ENCODE results near the gene SLC39A6. TPM values are rescaled to one million over a fixed set of nuclear protein-coding genes. Genes with fewer than 3 reads are reported as not detected.
A peak's percentile ranks its signal among the peaks of the same experiment; 100 is the strongest.

SLC39A6 gene
- 10 to 100 TPM; 20.6 to 20.8 TPM for total RNA-seq

- peak within 1 kb of the TSS; percentile 93 for H3K4me3 Mint-ChIP-seq
- no peak for TF ChIP-seq CTCF (IDR thresholded peaks at IDR 0.05)
These were observed at the start of gene SLC39A6, which contains the start of gene ELP2 for GRCh38 chr18:36129300-36130038. Gene SLC39A6, minus strand, starts transcription at chr18:36129340. Its CDS starts 2,333 bp downstream, at chr18:36127007. Gene ELP2, plus strand, starts transcription at chr18:36129899. Its CDS starts 35 bp downstream, at chr18:36129934.

GRCh38 chr18:36177913-36178312 is 48.8 kb upstream of the SLC39A6 start:
- no peak for ATAC-seq
- H3K4me1 Mint-ChIP-seq (ENCODE audit: low read depth): peaks cover 10% of the 10 kb centered on the region
- H3K36me3 Mint-ChIP-seq (ENCODE audit: low read depth): peaks cover 22% of the 10 kb centered on the region
- no peak for DNase-seq
- H3K27me3 Mint-ChIP-seq: no peaks in the 10 kb centered on the region
- intact Hi-C loops (cut with micrococcal nuclease): no loop called here
- POLR2A ChIA-PET: no interaction called here
- TF ChIP-seq CTCF (IDR thresholded peaks at IDR 0.05): no peak
- H3K9me3 Mint-ChIP-seq: no peaks in the 10 kb centered on the region
- CTCF ChIA-PET: no interaction called here
- no peak overlapping the region for H3K4me3 Mint-ChIP-seq
- H3K27ac Mint-ChIP-seq: no peak overlapping the region

More at GRCh38 chr18:36129300-36130038, at the start of gene SLC39A6, which contains the start of gene ELP2:
- peak within 1 kb of the TSS; percentile 95 for H3K27ac Mint-ChIP-seq
- ATAC-seq: peak; percentile 92
- ChIA-PET CTCF (interaction anchor here (1.4 to 3.8 kb wide), 6 partner anchors 10 to 155 kb away, joined by 3 to 10 read pairs (median 4); no protein-coding TSS in a partner anchor), POLR2A (interaction anchor here (0.6 to 3.4 kb wide), 18 partner anchors 8 to 627 kb away, joined by 3 to 21 read pairs (median 4); partner anchors contain the start of genes RMP24 and RPRD1A)
- peaks cover 35% of the 10 kb centered on the region for H3K36me3 Mint-ChIP-seq (ENCODE audit: low read depth)
- H3K9me3 Mint-ChIP-seq: no peaks in the 10 kb centered on the region
- peak; percentile 96 for DNase-seq
- H3K27me3 Mint-ChIP-seq: no peaks in the 10 kb centered on the region
- H3K4me1 Mint-ChIP-seq (ENCODE audit: low read depth): peaks cover 56% of the 10 kb centered on the region
- intact Hi-C loops (cut with micrococcal nuclease): loop anchor here (10.0 kb wide), 1 partner anchor 115 kb away; no protein-coding TSS in a partner anchor

GRCh38 chr18:36176711-36177110 is 47.6 kb upstream of the SLC39A6 start:
- Mint-ChIP-seq H3K27me3 (no peaks in the 10 kb centered on the region), H3K4me1 (ENCODE audit: low read depth) (peaks cover 10% of the 10 kb centered on the region), H3K27ac (no peak overlapping the region), H3K9me3 (no peaks in the 10 kb centered on the region), H3K36me3 (ENCODE audit: low read depth) (peaks cover 26% of the 10 kb centered on the region), H3K4me3 (no peak overlapping the region)
- intact Hi-C loops (cut with micrococcal nuclease): no loop called here
- ChIA-PET CTCF (no interaction called here), POLR2A (interaction anchor here (1.4 kb wide), 1 partner anchor 48 kb away, joined by 8 read pairs; the partner anchor contains the start of genes ELP2 and SLC39A6)
- TF ChIP-seq CTCF (IDR thresholded peaks at IDR 0.05): no peak
- no peak for DNase-seq
- ATAC-seq: no peak

GRCh38 chr18:36176177-36176584 is 47.0 kb upstream of the SLC39A6 start:
- H3K27ac Mint-ChIP-seq: no peak overlapping the region
- ChIA-PET CTCF (no interaction called here), POLR2A (interaction anchor here (1.4 kb wide), 1 partner anchor 47 kb away, joined by 8 read pairs; the partner anchor contains the start of genes ELP2 and SLC39A6)
- no peak for TF ChIP-seq CTCF (IDR thresholded peaks at IDR 0.05)
- no peaks in the 10 kb centered on the region for H3K27me3 Mint-ChIP-seq
- DNase-seq: no peak
- no peaks in the 10 kb centered on the region for H3K9me3 Mint-ChIP-seq
- H3K4me1 Mint-ChIP-seq (ENCODE audit: low read depth): peaks cover 10% of the 10 kb centered on the region
- H3K36me3 Mint-ChIP-seq (ENCODE audit: low read depth): peaks cover 26% of the 10 kb centered on the region
- intact Hi-C loops (cut with micrococcal nuclease): no loop called here
- ATAC-seq: no peak
- no peak overlapping the region for H3K4me3 Mint-ChIP-seq

- POLR2A ChIA-PET: interaction anchor here (1.4 kb wide), 1 partner anchor 46 kb away, joined by 8 read pairs; the partner anchor contains the start of genes ELP2 and SLC39A6
- no peak overlapping the region for H3K4me3 Mint-ChIP-seq
- TF ChIP-seq CTCF (IDR thresholded peaks at IDR 0.05): no peak
- H3K27ac Mint-ChIP-seq: no peak overlapping the region
- H3K9me3 Mint-ChIP-seq: no peaks in the 10 kb centered on the region
- peaks cover 10% of the 10 kb centered on the region for H3K4me1 Mint-ChIP-seq (ENCODE audit: low read depth)
- intact Hi-C loops (cut with micrococcal nuclease): no loop called here
- H3K27me3 Mint-ChIP-seq: no peaks in the 10 kb centered on the region
- ATAC-seq (no peak), DNase-seq (no peak)
- H3K36me3 Mint-ChIP-seq (ENCODE audit: low read depth): peaks cover 30% of the 10 kb centered on the region
- CTCF ChIA-PET: interaction anchor here (0.8 kb wide), 1 partner anchor 16 kb away, joined by 3 read pairs; no protein-coding TSS in a partner anchor
These were observed 46.3 kb upstream of the SLC39A6 start for GRCh38 chr18:36175481-36175880.

Measured in activated CD8-positive, alpha-beta T cell treated with anti-CD3 and anti-CD28 coated beads for 36 hours (primary cell).